Measurements from ENCODE around the gene DNAH14.
"Not testable (repeated sequence)": the region's sequence is repeated elsewhere in the genome, so short reads cannot be mapped to it uniquely, and the experiment has no call there.

Gene DNAH14

DNA sequence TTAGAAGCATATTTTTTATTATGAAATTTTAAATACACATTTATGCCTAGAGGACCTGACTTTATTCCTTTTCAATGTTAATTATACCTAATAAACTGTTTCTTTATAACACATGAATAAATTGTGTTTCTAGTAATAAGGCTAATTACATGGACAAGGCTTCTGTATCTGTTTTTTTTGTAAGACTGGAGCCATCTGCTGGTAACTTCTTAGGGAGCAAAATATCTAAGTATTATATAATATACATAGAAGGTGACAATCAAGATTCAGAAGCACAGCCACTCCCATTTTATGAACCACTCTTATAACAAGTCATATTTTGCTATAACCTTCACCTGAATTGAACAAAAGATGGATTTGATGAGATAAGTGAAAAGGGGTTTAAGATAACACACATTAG lies 414.1 kb downstream of the DNAH14 start:
- DNase-seq (ENCODE audit: low read depth in 2 of 2) = no peak

DNA sequence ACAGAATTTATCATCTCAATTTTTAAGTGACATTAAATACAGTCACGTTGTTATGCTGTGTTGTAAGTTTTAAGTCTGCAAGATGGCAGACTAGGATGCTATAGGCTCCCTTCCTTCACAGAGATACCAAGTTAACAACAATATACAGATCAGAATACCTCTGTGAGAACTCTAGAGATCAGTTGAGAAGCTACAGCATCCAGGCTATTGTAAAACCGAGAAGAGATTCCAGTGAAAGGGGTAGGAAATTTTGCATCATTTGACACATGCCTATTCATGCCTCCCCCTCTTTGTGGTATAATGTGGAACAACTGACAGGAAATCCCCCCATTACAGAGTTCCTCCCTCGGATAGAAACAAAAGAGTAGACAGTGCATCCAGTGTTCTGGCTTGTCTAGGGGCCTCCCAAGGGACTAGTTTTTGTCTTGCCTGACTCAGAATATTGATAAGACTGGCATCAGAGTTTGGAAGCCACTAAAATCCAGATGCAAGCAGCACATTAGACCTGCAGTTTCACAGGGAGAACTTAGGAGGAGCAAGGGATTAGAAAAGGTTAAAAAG lies 417.7 kb downstream of the DNAH14 start:
- DNase-seq (ENCODE audit: low read depth in 2 of 2) = no peak

DNA sequence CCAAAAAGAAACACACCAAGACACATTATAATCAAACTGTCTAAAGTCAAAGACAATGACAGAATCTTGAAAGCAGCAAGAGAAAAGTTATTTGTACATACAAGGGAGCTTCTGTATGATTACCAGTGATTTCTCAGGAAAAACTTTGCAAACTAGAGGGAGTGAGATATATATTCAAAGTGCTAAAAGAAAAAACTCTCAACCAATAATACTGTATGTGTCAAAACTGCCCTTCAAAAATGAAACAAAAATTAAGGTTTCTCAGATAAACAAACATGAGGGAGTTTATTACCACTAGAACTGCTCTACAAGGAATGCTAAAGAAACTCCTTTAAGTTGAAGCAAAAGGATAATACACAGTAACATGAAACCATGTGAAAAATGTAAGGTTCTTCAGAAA lies 418.9 kb downstream of the DNAH14 start:
- DNase-seq (ENCODE audit: low read depth in 2 of 2) = no peak

DNA sequence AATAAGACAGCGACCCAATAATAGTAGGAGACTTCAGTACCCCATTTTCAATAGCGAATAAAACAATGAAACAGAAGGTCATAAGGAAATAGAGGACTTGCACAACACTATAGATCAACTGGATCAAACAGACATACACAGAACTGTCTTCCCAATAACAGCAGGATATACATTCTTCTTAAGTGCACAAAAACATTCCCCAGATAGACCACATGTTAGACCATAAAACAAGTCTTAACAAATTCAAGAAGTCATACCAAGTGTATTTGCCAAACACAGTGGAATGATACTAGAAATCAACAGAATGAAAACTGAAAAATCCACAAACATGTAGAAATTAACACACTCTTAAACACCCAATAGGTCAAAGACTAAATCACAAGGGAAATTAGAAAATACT lies 420.4 kb downstream of the DNAH14 start:
- no peak for DNase-seq (ENCODE audit: low read depth in 2 of 2)

DNA sequence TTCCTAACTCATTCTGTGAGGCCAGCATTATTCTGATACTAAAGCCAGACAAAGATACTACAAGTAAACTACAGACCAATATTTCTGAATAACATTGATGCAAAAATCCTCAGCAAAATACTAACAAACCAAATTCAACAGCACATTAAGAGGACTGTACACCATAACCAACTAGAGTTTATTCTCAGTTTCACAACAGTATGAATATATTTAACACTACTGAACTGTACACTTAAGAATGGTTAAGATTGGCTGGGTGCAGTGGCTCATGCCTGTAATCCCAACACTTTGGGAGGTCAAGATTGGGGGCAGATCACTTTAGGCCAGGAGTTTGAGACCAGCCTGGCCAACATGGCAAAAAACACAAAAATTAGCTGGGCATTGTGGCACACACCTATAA lies 421.4 kb downstream of the DNAH14 start:
- DNase-seq (ENCODE audit: low read depth in 2 of 2) = no peak

DNA sequence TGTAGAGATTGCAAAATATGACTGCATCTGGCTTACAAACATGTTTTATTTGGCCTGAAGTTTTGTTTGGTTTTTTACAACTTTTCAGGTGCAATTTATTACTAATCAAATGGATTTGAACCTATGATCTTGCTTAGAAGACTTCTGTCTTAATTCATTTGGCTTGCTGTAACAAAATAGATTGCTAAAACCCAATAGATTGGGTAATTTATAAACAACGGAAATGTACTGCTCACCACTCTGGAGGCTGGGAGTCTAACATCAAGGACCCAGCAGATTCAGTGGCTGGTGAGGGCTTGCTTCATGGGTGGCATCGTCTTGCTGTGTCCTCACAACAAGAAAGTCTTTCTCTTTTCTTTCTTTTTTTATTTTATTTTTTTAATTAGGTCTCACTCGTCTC lies 425.4 kb downstream of the DNAH14 start:
- no peak for DNase-seq (ENCODE audit: low read depth in 2 of 2)

DNA sequence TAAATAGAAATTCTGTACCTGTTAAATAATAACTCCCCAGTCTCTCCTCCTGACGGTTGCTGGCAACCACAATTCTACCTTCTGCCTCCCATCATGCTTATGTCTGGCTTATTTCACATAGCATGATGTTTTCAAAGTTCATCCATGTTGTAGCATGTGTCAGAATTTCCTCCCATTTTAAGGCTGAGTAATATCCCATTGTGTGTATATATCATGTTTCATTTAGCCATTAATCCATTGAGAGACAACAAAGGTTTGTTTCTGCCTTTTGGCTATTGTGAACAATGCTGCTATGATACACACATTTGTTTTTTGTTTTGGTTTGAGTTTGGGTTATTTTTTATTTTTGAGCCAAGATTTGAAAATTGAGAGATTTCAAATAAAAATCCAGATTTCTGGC lies 426.4 kb downstream of the DNAH14 start:
- DNase-seq (ENCODE audit: low read depth in 2 of 2) = no peak

DNA sequence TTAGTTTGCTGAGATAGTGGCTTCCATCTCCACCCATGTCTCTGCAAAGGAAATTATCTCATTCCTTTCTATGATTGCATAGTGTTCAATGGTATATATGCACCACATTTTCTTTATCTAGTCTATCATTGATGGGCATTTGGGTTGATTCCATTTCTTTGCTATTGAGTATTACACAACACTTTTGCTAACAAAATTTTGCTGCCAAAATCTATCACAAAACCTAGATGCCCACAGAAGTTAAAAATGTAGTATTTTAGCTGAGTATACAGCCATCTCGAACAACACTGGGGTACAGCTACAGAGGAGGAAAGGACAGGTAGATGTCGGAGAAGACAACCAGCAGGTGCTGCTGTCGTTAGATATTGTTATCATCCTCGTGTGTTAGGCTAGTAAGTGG lies 430.6 kb downstream of the DNAH14 start:
- no peak for DNase-seq (ENCODE audit: low read depth in 2 of 2)

DNA sequence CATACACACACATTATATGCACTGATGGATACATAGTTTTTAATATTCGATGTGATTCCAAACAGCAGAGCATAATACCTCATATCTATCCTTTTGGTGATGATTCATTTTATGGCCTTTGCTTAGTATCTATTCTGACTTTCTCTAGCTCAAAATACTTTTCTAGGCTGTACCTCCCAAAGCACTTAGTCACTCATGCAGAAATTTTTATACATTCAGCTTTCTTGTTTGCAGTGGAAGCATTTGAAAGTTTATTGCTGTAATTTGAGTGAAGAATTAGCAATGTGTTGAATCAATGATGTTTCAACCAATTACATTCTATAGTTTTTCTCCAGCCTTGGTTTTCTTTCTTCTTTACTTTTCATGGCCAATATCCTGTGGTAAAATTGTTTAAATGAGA lies 431.7 kb downstream of the DNAH14 start:
- DNase-seq (ENCODE audit: low read depth in 2 of 2) = no peak

DNA sequence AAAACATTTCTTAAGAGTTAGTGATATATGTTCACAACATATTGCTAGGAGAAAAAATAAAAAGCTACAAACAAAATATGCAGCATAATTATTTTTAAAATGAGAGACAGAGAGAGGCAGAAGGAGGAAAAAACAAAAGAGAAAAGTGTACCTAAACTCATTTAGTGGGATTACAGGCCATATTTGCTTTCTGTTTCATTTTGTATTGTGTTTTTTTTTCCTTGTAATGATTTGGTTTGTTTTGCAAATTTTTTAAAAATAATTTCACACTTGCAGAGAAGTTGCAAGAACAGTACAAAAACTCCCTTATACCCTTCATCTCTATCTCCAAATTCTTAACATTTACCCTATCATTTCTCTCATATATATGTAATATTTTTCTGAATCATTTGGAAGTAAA lies 433.3 kb downstream of the DNAH14 start:
- DNase-seq (ENCODE audit: low read depth in 2 of 2) = no peak

DNA sequence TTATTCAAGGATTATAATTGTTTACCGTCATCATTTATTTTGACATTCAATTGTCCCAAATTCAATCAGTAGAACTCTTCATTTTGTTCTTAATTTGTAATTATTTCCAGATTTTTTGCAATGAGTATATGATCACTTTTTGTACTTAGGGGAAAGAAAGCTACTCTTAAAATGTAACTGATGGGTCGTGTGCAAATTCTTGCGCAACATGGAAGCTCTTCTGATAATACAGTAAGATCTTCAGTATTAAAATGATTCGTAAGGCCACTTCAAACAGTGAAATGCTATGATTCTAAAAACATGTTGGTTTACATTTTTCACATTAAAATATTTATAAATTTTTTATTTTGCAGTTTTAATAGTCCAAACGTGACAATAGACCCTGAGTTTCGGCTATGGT lies 435.0 kb downstream of the DNAH14 start:
- no peak for DNase-seq (ENCODE audit: low read depth in 2 of 2)

DNA sequence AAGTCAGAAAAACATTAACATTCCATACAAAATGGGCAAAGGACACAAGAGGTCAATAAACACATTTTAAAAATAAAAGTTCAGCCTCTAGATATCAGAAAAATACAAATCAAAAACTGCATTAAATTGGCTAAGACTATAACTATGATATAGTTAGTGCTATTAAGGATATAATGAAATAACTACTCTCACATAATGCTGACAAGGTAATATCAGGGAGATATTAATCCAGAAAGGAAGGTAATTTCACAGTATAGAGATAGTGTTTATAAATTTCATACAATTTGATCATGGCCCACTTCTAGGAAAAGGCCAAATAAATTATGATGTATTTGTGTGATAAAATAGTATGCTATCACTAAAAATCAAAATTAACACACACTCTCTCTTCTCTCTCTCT lies 436.5 kb downstream of the DNAH14 start:
- DNase-seq (ENCODE audit: low read depth in 2 of 2) = no peak

DNA sequence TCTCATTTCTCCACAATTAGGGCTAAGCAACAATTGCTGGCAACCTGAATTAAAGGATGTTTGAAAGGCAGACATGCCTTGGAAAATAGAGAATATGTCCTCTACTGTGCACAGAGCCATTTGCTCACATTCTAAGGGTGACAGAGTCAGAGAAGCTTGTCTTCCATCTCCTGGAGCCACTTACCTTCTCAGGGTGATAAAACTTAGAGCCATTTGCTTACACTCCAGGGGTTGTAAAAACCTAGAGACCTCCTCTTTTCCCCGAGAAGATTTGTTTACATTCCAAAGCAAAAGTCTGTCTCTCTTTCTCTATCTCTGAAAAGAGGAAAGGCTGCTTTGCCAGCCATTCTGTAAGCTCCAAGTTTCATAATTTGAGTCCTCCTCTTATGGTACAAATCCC lies 437.1 kb downstream of the DNAH14 start:
- no peak for DNase-seq (ENCODE audit: low read depth in 2 of 2)

DNA sequence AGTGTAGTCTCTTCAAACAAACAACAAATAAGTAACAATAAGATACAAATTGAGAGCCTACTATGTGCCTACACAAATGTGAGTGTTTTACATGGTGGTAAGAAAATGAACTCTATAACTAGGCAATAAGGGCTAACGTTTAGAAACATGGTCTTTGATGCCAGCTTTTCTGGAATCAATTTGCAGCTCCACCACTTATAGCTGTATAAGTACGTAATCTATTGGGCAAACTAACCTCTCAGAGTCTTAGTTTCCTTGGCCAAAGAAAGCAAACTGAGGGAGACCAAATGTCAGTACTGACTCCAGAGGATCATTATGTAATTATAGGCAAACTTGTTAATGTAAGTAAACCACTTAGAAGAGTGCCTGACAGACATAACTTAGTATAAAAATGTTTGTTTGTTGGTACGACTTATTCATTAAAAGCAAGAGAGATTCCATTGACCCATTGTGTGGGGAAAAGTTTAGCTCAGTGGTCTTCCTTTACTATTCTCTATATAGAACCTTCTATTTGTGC lies 438.6 kb downstream of the DNAH14 start:
- DNase-seq (ENCODE audit: low read depth in 2 of 2) = no peak

DNA sequence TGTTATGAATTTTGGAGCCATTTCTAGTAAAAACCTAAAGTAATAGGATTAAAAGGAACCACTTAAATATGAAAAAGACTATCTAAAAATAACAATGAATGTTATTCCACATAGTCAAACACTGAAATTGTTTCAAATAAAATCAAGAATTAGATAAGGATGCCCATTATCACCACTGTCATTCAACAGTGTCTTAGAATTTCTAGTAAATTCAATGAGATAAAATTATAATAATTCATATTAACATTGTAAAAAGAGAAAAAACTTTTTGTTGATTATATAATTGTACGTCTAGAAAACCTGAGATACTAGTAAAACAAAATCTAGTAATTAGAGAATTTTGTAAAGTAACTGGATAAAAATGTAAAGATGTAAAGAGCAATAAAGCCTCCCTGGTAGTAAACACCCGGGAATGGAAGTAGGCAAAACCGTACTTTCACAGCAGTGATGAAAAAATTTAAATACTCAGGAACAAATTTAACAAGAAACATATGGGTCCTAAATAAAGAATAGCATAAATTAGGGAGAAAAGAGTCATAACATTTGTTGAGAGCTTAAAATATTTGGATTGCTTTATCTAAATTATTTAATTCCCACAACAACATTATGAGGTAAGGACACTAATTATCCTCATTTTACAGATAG lies 442.0 kb downstream of the DNAH14 start:
- DNase-seq (ENCODE audit: low read depth in 2 of 2) = peak; percentile 10 to 13

DNA sequence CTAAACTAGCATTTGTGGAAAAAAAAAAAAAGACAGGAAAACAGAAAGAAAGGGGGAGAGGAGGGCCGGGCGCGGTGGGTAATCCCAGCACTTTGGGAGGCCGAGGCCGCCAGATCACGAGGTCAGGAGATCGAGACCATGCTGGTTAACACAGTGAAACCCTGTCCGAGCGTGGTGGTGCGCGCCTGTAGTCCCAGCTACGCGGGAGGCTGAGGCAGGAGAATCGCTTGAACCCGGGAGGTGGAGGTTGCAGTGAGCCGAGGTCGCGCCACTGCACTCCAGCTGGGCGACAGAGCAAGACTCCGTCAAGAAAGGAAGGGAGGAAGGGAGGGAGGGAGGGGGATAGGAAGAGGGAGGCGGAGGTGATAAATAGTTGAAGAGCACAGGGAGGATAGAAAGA lies 443.7 kb downstream of the DNAH14 start:
- DNase-seq (ENCODE audit: low read depth in 2 of 2) = no peak

DNA sequence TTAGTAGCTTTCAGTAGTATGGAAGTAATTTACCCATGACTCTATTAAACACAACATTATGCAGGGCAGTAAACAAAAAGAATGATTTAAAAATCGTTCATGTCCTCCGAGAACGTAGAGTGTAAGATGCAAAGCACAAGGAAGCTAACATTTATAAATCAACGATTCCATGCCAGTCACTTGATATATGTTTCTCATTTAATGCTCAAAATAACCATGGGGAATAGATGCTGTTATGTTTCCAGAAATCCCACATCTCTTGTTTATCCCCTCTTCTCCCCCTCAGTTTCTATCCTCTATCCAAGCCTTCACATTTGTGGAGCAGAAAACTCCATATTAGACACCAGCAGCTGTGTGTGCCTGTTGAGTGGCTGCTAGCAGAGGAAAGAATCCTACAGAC lies 445.5 kb downstream of the DNAH14 start:
- no peak for DNase-seq (ENCODE audit: low read depth in 2 of 2)

DNA sequence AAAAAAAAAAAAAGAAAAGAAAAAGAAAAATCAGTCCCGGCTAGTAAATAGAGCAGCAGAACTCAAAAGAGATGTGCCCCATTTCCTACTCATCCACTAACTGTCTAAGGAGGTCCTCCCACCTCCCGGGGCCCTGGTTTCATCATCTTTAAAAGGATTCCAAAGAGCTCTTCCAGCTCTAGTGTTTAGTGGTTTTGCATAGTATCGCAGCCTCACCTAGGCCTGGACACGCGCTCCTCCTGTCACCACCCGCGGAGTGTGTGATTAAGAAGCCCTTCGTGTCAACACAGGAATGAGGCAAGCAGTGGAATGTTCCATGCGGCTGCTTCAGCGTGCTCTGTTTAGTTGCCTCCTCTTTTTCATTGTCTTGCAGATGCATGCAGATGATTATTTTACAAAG lies 449.4 kb downstream of the DNAH14 start:
- peak; percentile 86 for DNase-seq (ENCODE audit: low read depth in 2 of 2)

DNA sequence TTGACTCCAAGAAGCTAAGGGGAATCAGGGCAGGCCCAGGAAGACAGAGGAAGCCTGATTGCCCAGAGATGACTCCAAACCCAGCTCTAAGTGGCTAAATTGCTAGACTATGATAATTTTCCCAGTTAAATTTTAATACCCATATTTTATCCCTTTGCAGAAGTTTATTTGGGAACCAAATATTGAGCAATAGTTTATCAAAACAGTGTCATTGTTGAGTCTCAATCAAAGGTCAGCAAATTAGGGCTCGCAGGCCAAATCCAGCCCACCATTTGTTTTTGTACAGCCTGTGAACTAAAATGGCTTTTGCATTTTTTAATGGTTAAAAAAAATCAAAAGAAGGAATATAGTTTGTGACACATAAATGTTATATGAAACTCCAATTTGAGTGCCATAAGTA lies 451.2 kb downstream of the DNAH14 start:
- DNase-seq (ENCODE audit: low read depth in 2 of 2) = no peak

DNA sequence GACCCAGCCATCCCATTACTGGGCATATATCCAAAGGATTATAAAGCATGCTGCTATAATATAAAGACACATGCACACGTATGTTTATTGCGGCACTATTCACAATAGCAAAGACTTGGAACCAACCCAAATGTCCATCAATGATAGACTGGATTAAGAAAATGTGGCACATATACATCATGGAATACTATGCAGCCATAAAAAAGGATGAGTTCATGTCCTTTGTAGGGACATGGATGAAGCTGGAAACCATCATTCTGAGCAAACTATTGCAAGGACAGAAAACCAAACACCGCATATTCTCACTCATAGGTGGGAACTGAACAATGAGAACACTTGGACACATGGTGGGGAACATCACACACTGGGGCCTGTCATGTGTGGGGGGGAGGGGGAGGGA lies 457.4 kb downstream of the DNAH14 start:
- DNase-seq (ENCODE audit: low read depth in 2 of 2) = not testable (repeated sequence)

DNA sequence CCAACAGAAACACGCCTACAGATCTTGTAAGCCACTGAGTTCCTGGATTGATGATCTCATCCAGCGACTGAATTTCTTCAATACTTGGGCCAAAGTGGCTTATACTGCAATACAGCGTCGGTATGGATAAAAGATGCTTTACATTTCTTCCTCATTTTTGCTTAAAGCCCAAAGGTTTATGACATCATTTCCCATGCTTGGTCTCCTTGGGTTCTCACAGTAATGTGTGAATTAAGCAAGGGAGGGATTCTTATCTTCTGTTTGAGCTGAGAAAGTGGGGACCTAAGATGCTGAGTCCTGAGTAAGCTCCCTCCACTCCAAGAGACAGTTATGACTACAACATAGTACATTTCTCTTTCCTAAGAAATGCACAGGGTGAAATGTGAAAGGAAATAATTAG lies 458.9 kb downstream of the DNAH14 start:
- DNase-seq (ENCODE audit: low read depth in 2 of 2) = peak; percentile 8 to 23

DNA sequence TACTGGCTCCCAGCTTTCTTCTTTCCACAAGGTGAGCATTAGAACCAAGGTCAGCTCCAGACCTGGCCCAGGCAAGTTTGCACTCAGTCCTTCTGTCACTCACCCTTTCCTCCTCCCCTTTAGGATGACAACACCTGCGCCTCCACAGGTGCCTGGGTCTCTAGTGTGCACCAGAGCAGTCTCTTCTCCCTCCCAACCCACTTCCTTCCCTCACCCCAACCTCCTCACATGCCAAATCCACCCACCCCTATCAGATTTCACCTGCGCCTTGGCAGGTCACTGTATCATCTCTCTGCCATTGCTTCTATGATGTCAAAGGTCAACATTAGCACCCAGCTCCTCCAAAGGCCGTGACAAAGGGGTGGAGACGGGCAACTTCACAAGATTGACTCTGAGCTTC lies 460.4 kb downstream of the DNAH14 start:
- DNase-seq (ENCODE audit: low read depth in 2 of 2) = no peak

DNA sequence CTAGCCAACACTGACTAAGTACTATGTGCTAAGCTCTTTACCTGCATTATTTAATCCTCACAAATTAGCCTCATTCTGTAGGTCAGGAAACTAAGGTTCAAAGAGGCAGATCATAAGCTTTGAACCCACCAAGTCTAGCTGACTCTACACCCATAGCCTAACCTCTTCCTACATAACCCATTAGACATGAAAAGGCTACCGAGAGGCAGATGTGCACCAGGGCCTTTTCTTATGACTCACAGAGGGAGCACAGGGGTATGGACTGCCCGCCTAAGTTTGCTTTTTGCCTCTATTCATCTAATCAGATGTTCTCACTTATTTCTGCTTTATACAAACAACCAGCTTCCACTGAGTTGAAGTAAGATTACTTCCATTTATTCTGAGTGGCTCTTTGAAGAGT lies 466.9 kb downstream of the DNAH14 start:
- no peak for DNase-seq (ENCODE audit: low read depth in 2 of 2)

DNA sequence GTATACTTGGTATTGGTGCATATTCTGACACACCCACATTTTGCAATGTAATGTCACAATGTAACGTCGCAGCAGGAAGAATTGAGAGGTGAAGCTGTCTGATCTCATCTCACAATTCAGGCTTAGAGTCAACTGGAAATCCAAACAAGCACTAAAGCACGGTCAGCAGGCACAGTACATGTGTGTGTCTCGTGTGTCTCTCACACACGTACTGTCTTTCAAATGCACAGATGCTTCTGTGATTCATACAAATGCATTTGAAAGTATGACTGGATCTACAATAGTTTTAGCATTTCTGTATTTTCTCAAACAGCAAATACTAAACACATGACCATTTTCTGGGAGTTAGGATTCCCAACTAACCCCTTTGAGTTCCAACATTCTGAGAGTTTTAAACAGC lies 471.5 kb downstream of the DNAH14 start:
- no peak for DNase-seq (ENCODE audit: low read depth in 2 of 2)
